CD14-positive monocyte (primary cell): ENCODE measurements around the gene PAK4. TPM values are rescaled to one million over a fixed set of nuclear protein-coding genes. Genes with fewer than 3 reads are reported as not detected.

Source experiments
- DNase-seq, 3 donors: peaks; one replicate each; pipeline ENCODE4 v3.0.0-alpha.2; 2011 to 2022
- H2AFZ ChIP-seq: 2 replicates; pipeline ENCODE4 v1.6.0; 2012; ENCODE audit warnings: mild to moderate bottlenecking, low read depth, low read length, inconsistent platforms; ENCODE audit not compliant: insufficient read depth, poor library complexity, severe bottlenecking
- H3K27ac ChIP-seq, 2 donors: 1 replicate in 1 of 2; 2 replicates in 1 of 2; pipeline ENCODE4 v1.5.1; 2012 to 2013; ENCODE audit warnings: low read length in 2 of 2, control low read depth in 1 of 2, inconsistent platforms in 1 of 2, low read depth in 1 of 2, mild to moderate bottlenecking in 1 of 2
- H3K27me3 ChIP-seq, 2 donors: one replicate each; pipeline versions ENCODE4 v1.6.0 to v1.6.1; 2011 to 2013; ENCODE audit warnings: low read length in 2 of 2; ENCODE audit not compliant: control insufficient read depth in 2 of 2, insufficient read depth in 2 of 2
- H3K36me3 ChIP-seq, 2 donors: replicated peaks in 1 of 2; 1 replicate in 1 of 2; 2 replicates in 1 of 2; pipeline versions ENCODE4 v1.5.1 to v1.6.1; 2012 to 2013; ENCODE audit warnings: low read length in 2 of 2, control low read depth in 1 of 2, inconsistent platforms in 1 of 2, mild to moderate bottlenecking in 1 of 2; ENCODE audit not compliant: insufficient read depth in 2 of 2, control insufficient read depth in 1 of 2
- H3K4me1 ChIP-seq, 2 donors: 1 replicate in 1 of 2; 2 replicates in 1 of 2; pipeline versions ENCODE4 v1.5.1 to v1.6.1; 2012 to 2013; ENCODE audit warnings: low read length in 2 of 2, control low read depth in 1 of 2, inconsistent platforms in 1 of 2, mild to moderate bottlenecking in 1 of 2, moderate library complexity in 1 of 2; ENCODE audit not compliant: insufficient read depth in 2 of 2, control insufficient read depth in 1 of 2
- H3K4me2 ChIP-seq: replicated peaks from 2 replicates; pipeline ENCODE3; 2012; ENCODE audit warnings: low read length, moderate library complexity, mild to moderate bottlenecking; ENCODE audit not compliant: poor library complexity, severe bottlenecking; ENCODE audit errors: extremely low read depth
- H3K4me3 ChIP-seq, 3 experiments: fragments of 200-600 bp in 1 of 3; sonication (generic) in 1 of 3; replicated peaks in 1 of 3; 1 replicate in 2 of 3; 2 replicates in 1 of 3; pipeline ENCODE4 v1.5.1; 2011 to 2013; ENCODE audit warnings: low read length in 3 of 3, mild to moderate bottlenecking in 3 of 3, control low read depth in 2 of 3, low read depth in 2 of 3, inconsistent platforms in 1 of 3, moderate library complexity in 1 of 3
- H3K79me2 ChIP-seq: 2 replicates; pipeline ENCODE4 v1.6.0; 2012; ENCODE audit warnings: mild to moderate bottlenecking, control low read depth, inconsistent platforms, low read length, moderate library complexity; ENCODE audit not compliant: insufficient read depth
- H3K9ac ChIP-seq: 2 replicates; pipeline ENCODE4 v1.6.0; 2017; ENCODE audit warnings: low read length, mild to moderate bottlenecking; ENCODE audit not compliant: insufficient read depth, poor library complexity, severe bottlenecking
- H3K9me3 ChIP-seq, 2 donors: replicated peaks in 1 of 2; 1 replicate in 1 of 2; 2 replicates in 1 of 2; pipeline versions ENCODE4 v1.5.1 to v1.6.1; 2012 to 2013; ENCODE audit warnings: low read length in 2 of 2, control low read depth in 1 of 2; ENCODE audit not compliant: control insufficient read depth in 1 of 2, insufficient read depth in 1 of 2
- H4K20me1 ChIP-seq: 2 replicates; pipeline ENCODE4 v1.6.0; 2012; ENCODE audit warnings: mild to moderate bottlenecking, low read length, control low read depth, moderate library complexity; ENCODE audit not compliant: insufficient read depth
- H3K27ac Mint-ChIP-seq, 7 donors: one replicate each; pipeline ENCODE4 v1.8.0; 2020; ENCODE audit warnings: mild to moderate bottlenecking in 7 of 7, mixed read lengths in 7 of 7, moderate library complexity in 6 of 7, inconsistent platforms in 2 of 7
- H3K27me3 Mint-ChIP-seq, 3 donors: one replicate each; pipeline ENCODE4 v1.8.0; 2021 to 2022; ENCODE audit warnings: low read depth in 3 of 3, mild to moderate bottlenecking in 3 of 3, mixed read lengths in 3 of 3, moderate library complexity in 3 of 3, inconsistent platforms in 1 of 3
- H3K36me3 Mint-ChIP-seq, 2 donors: one replicate each; pipeline ENCODE4 v1.8.0; 2020; ENCODE audit warnings: mixed read lengths in 2 of 2, inconsistent platforms in 1 of 2, mild to moderate bottlenecking in 1 of 2
- H3K4me1 Mint-ChIP-seq: one replicate; pipeline ENCODE4 v1.8.0; 2020; ENCODE audit warnings: mild to moderate bottlenecking, mixed read lengths
- H3K4me3 Mint-ChIP-seq, 2 donors: one replicate each; pipeline ENCODE4 v1.8.0; 2020; ENCODE audit warnings: mild to moderate bottlenecking in 2 of 2, mixed read lengths in 2 of 2, moderate library complexity in 1 of 2
- H3K9me3 Mint-ChIP-seq, 7 donors: one replicate each; pipeline ENCODE4 v1.8.0; 2020 to 2022; ENCODE audit warnings: mixed read lengths in 7 of 7, mild to moderate bottlenecking in 6 of 7, moderate library complexity in 6 of 7, inconsistent platforms in 2 of 7
- CTCF ChIP-seq: fragments of 200-600 bp; IDR thresholded peaks from one replicate; pipeline ENCODE4 v1.8.0; 2022; ENCODE audit warnings: antibody characterized with exemption, mild to moderate bottlenecking
- WGBS: methylation state at CpG from one replicate; pipeline ENCODE4 v1.1.5; 2013; ENCODE audit warnings: missing lambda C conversion rate; ENCODE audit not compliant: insufficient coverage; 5-methylcytosine and 5-hydroxymethylcytosine counted together
- intact Hi-C, 2 donors: fragments of 100-400 bp; cut with micrococcal nuclease; formaldehyde crosslinking; loops; one replicate each; pipeline versions ENCODE4 v1.15.0 to v1.15.1; 2023
- polyA plus RNA-seq, 3 donors: library from polyadenylated mRNA; depleted of rRNA in 1 of 3; unstranded in 2 of 3; stranded (reverse) in 1 of 3; fragments of 300-500 nt in 2 of 3; fragments of >200 nt in 1 of 3; fragmentation: Illumina TruSeq in 2 of 3; gene quantifications; 1 replicate in 2 of 3; 2 replicates in 1 of 3; pipeline ENCODE4 v1.2.3, GENCODE V29; 2012 to 2021

Gene PAK4
- polyA plus RNA-seq, 3 donors, result 1.3 to 11.3 (median 1.5) TPM

DNA sequence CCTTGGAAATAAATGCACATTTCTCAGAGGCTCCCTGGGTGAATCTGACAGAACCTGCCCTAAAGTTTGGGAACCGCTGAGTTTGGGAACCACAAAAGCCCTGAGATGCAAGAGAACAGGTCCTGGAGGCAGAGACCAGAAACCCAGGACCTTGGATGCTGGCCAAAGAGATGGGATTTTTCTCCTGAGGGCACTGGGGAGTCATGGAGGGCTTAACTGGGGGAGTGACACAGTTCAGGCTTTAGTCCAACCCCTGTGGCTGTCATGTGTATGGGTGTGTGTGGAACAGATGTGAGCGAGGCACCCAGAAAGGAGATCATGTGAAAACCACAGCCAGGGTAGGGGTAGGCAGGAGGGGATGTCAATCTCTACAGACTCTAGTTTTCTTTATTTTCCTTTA lies 67.3 kb downstream of the PAK4 start:
- Mint-ChIP-seq H3K27ac (peak overlapping the region in 1 of 7 donors; percentile 1), H3K9me3 (peaks cover 0 to 7% (median 2%) of the 10 kb centered on the region in 7 donors), H3K27me3 (peaks cover 27 to 48% (median 30%) of the 10 kb centered on the region in 3 donors), H3K4me1 (peaks cover 3% of the 10 kb centered on the region), H3K36me3 (peaks cover 0 to 2% of the 10 kb centered on the region in 2 donors), H3K4me3 (no peak overlapping the region)
- 100% methylated on average over 1 of the region's 2 CpGs for WGBS
- no peaks in the 10 kb centered on the region for H3K79me2 ChIP-seq
- no peak overlapping the region for H3K9ac ChIP-seq
- TF ChIP-seq CTCF, result no peak
- no peak overlapping the region for H3K27ac ChIP-seq
- H3K4me1 ChIP-seq, result no peaks in the 10 kb centered on the region
- no peak overlapping the region for H3K4me2 ChIP-seq
- intact Hi-C loops, result no loop called here
- H3K4me3 ChIP-seq, result no peak overlapping the region
- DNase-seq, result no peak
- peaks cover 10 to 29% of the 10 kb centered on the region in 2 donors for H3K27me3 ChIP-seq
- H3K9me3 ChIP-seq, result peaks cover 0 to 9% of the 10 kb centered on the region in 2 donors
- H2AFZ ChIP-seq, result no peak overlapping the region
- H4K20me1 ChIP-seq, result no peaks in the 10 kb centered on the region
- H3K36me3 ChIP-seq, result no peaks in the 10 kb centered on the region

DNA sequence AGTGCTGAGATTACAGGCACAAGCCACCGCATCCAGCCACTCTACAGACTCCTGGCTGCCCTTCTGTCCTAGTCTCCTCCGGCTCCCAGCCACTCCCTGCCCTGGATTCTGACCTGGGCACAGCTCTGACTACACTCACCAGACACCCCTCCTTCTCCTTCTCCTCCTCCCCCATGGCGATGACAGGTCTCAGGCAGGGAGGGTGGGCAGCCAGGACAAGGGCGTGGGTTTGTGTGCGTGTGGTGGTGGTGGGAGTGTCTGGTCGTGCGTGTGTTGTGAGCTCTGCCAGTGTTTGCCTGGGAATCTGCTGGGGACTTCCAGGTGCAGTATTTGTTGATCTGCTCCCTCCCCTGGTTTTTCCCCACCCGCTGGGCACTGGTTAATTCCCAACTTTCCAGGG lies 68.2 kb downstream of the PAK4 start:
- H3K4me2 ChIP-seq, result no peak overlapping the region
- DNase-seq, result no peak
- WGBS, result 75% methylated on average over 5 of the region's 8 CpGs
- H3K36me3 Mint-ChIP-seq, result peaks cover 0 to 2% of the 10 kb centered on the region in 2 donors
- H3K27me3 ChIP-seq, result peaks cover 10 to 38% of the 10 kb centered on the region in 2 donors
- no peaks in the 10 kb centered on the region for H3K79me2 ChIP-seq
- H3K27ac Mint-ChIP-seq, result peak overlapping the region in 1 of 7 donors; percentile 16
- H3K27me3 Mint-ChIP-seq, result peaks cover 34 to 57% (median 34%) of the 10 kb centered on the region in 3 donors
- H4K20me1 ChIP-seq, result no peaks in the 10 kb centered on the region
- no peak overlapping the region for H2AFZ ChIP-seq
- H3K4me1 Mint-ChIP-seq, result peaks cover 3% of the 10 kb centered on the region
- H3K9ac ChIP-seq, result no peak overlapping the region
- no peak for TF ChIP-seq CTCF
- no peak overlapping the region for H3K27ac ChIP-seq
- H3K36me3 ChIP-seq, result no peaks in the 10 kb centered on the region
- no peak overlapping the region for H3K4me3 ChIP-seq
- peaks cover 0 to 9% of the 10 kb centered on the region in 2 donors for H3K9me3 ChIP-seq
- H3K9me3 Mint-ChIP-seq, result peaks cover 0 to 7% (median 2%) of the 10 kb centered on the region in 7 donors
- no peaks in the 10 kb centered on the region for H3K4me1 ChIP-seq
- H3K4me3 Mint-ChIP-seq, result no peak overlapping the region
- intact Hi-C loops, result no loop called here
